NCI-H748 treated with DMSO at 0.1 percent for 48 hours (cell line): Measurements from ENCODE around the gene ERFE.

ENCODE experiments used
- DNase-seq: peaks from one replicate; lab custom pipeline; 2025; lab: John Stamatoyannopoulos, UW

ERFE gene

GRCh38 chr2:238155051-238155760, 3.6 kb upstream of the ERFE start:
- no peak for DNase-seq

- DNase-seq: no peak
These were observed 2.7 kb upstream of the ERFE start for GRCh38 chr2:238155761-238156694.

- DNase-seq: no peak
These were observed 1.2 kb upstream of the ERFE start for GRCh38 chr2:238157506-238158017.

- no peak for DNase-seq
These were observed 707 bp upstream of the ERFE start for GRCh38 chr2:238158018-238158508.

- DNase-seq: no peak
These were observed 335 bp downstream of the ERFE start for GRCh38 chr2:238159071-238159539.

- DNase-seq: no peak
These were observed 963 bp downstream of the ERFE start for GRCh38 chr2:238159661-238160205.

- no peak for DNase-seq
These were observed 1.7 kb downstream of the ERFE start for GRCh38 chr2:238160206-238161129.

- no peak for DNase-seq
These were observed 2.7 kb downstream of the ERFE start for GRCh38 chr2:238161291-238162051.

GRCh38 chr2:238162251-238162845, 3.6 kb downstream of the ERFE start:
- no peak for DNase-seq

- DNase-seq: no peak
These were observed 4.2 kb downstream of the ERFE start for GRCh38 chr2:238162846-238163441.

- DNase-seq: no peak
These were observed 4.9 kb downstream of the ERFE start for GRCh38 chr2:238163481-238164198.

GRCh38 chr2:238164906-238165287, 6.1 kb downstream of the ERFE start:
- DNase-seq: no peak

GRCh38 chr2:238165288-238165921, 6.6 kb downstream of the ERFE start:
- DNase-seq: no peak

- DNase-seq: no peak
These were observed 7.9 kb downstream of the ERFE start for GRCh38 chr2:238166391-238167343.

GRCh38 chr2:238167344-238167715, 8.6 kb downstream of the ERFE start:
- no peak for DNase-seq

GRCh38 chr2:238167761-238168160, 9.0 kb downstream of the ERFE start:
- no peak for DNase-seq
